ENCODE data around the gene PRDM4. TPM values are rescaled to one million over a fixed set of nuclear protein-coding genes. Genes with fewer than 3 reads are reported as not detected.

Gene PRDM4
- total and polyA plus RNA-seq, 2 of the 13 experiments (the other 11 are each of a cell fraction or from before 2014, with no cell fraction given): 9.9 to 15.3 TPM

DNA sequence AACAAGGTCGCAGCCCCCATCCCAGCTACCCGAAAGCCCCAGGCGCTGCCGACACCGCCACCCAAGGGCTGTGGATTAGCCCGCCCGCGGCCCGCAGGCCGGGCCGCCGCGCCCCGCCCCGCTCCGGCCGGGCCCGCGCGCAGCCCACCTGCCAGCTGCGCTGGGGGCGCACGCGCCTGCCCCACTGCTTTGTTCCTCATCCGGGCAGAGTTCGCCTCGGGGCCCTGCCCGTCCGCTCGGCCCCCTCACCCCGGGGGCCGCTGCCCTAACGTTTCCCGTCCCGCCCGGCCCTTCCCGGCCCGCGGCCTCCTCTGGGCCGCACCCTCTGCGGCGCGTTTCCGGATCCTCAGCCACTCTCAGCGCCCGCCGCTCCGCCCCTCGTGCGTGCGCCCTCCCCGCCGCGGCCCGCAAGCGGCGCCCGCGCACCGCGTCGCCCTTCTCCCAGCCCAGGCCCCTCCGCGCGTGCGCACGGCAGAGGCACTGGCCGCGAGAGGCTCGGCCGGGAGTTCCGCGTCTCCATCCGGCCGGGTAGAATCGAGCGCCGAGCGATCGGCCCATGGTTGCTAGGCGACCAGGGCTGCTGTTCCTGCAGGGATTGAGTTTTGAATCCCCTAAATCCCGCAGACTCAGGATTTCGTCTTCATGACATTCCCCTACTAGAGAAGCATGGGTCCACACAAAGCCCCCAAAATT lies at the start of gene PRDM4 (continued):
- TF ChIP-seq, protein P1, sequence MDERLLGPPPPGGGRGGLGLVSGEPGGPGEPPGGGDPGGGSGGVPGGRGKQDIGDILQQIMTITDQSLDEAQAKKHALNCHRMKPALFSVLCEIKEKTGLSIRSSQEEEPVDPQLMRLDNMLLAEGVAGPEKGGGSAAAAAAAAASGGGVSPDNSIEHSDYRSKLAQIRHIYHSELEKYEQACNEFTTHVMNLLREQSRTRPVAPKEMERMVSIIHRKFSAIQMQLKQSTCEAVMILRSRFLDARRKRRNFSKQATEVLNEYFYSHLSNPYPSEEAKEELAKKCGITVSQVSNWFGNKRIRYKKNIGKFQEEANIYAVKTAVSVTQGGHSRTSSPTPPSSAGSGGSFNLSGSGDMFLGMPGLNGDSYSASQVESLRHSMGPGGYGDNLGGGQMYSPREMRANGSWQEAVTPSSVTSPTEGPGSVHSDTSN (CRISPR knock-in tag; IDR thresholded peaks at IDR 0.05): no peak
- TF ChIP-seq ZNF792 (CRISPR knock-in tag; IDR thresholded peaks at IDR 0.05) (0 out of 2 replicates have a peak, but pooled peaks have one; percentile 15), ZNF138 (CRISPR knock-in tag; IDR thresholded peaks at IDR 0.05; ENCODE audit: low read depth) (no peak), SP1 (IDR thresholded peaks at IDR 0.05) (no peak), SP1 (CRISPR knock-in tag; IDR thresholded peaks at IDR 0.05) (peak; percentile 31; the same call in 1 of the 2 replicates), ATF7 (IDR thresholded peaks at IDR 0.05) (no peak), ATF7 (CRISPR knock-in tag; IDR thresholded peaks at IDR 0.05) (no peak), HOXA3 (CRISPR knock-in tag; IDR thresholded peaks at IDR 0.05) (peak; percentile 65), ZSCAN9 (CRISPR knock-in tag; IDR thresholded peaks at IDR 0.05; ENCODE audit: borderline replicate concordance) (peak; percentile 63; the same call in 1 of the 2 replicates), CREM (IDR thresholded peaks at IDR 0.05) (peak; percentile 42; the same call in 1 of the 2 replicates), CREM (CRISPR knock-in tag; IDR thresholded peaks at IDR 0.05) (no peak), ZNF33A (CRISPR knock-in tag; IDR thresholded peaks at IDR 0.05; ENCODE audit: borderline replicate concordance) (no peak), POLR2G (IDR thresholded peaks at IDR 0.05; ENCODE audit: low read depth, low read length) (peak; percentile 86), RFX3 (CRISPR knock-in tag; IDR thresholded peaks at IDR 0.05) (peak; percentile 91), HOXA5 (CRISPR knock-in tag; IDR thresholded peaks at IDR 0.05) (no peak), MLLT10 (CRISPR knock-in tag; IDR thresholded peaks at IDR 0.05) (no peak)
- TF ChIP-seq, protein P2, sequence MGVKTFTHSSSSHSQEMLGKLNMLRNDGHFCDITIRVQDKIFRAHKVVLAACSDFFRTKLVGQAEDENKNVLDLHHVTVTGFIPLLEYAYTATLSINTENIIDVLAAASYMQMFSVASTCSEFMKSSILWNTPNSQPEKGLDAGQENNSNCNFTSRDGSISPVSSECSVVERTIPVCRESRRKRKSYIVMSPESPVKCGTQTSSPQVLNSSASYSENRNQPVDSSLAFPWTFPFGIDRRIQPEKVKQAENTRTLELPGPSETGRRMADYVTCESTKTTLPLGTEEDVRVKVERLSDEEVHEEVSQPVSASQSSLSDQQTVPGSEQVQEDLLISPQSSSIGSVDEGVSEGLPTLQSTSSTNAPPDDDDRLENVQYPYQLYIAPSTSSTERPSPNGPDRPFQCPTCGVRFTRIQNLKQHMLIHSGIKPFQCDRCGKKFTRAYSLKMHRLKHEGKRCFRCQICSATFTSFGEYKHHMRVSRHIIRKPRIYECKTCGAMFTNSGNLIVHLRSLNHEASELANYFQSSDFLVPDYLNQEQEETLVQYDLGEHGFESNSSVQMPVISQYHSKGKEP (CRISPR knock-in tag; IDR thresholded peaks at IDR 0.05): no peak
- TF ChIP-seq, protein P3, sequence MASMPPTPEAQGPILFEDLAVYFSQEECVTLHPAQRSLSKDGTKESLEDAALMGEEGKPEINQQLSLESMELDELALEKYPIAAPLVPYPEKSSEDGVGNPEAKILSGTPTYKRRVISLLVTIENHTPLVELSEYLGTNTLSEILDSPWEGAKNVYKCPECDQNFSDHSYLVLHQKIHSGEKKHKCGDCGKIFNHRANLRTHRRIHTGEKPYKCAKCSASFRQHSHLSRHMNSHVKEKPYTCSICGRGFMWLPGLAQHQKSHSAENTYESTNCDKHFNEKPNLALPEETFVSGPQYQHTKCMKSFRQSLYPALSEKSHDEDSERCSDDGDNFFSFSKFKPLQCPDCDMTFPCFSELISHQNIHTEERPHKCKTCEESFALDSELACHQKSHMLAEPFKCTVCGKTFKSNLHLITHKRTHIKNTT (CRISPR knock-in tag; IDR thresholded peaks at IDR 0.05): no peak
- TF ChIP-seq, protein P4, sequence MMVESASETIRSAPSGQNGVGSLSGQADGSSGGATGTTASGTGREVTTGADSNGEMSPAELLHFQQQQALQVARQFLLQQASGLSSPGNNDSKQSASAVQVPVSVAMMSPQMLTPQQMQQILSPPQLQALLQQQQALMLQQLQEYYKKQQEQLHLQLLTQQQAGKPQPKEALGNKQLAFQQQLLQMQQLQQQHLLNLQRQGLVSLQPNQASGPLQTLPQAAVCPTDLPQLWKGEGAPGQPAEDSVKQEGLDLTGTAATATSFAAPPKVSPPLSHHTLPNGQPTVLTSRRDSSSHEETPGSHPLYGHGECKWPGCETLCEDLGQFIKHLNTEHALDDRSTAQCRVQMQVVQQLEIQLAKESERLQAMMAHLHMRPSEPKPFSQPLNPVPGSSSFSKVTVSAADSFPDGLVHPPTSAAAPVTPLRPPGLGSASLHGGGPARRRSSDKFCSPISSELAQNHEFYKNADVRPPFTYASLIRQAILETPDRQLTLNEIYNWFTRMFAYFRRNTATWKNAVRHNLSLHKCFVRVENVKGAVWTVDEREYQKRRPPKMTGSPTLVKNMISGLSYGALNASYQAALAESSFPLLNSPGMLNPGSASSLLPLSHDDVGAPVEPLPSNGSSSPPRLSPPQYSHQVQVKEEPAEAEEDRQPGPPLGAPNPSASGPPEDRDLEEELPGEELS (CRISPR knock-in tag; IDR thresholded peaks at IDR 0.05): no peak
- TF ChIP-seq, protein P5, sequence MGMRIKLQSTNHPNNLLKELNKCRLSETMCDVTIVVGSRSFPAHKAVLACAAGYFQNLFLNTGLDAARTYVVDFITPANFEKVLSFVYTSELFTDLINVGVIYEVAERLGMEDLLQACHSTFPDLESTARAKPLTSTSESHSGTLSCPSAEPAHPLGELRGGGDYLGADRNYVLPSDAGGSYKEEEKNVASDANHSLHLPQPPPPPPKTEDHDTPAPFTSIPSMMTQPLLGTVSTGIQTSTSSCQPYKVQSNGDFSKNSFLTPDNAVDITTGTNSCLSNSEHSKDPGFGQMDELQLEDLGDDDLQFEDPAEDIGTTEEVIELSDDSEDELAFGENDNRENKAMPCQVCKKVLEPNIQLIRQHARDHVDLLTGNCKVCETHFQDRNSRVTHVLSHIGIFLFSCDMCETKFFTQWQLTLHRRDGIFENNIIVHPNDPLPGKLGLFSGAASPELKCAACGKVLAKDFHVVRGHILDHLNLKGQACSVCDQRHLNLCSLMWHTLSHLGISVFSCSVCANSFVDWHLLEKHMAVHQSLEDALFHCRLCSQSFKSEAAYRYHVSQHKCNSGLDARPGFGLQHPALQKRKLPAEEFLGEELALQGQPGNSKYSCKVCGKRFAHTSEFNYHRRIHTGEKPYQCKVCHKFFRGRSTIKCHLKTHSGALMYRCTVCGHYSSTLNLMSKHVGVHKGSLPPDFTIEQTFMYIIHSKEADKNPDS (CRISPR knock-in tag; IDR thresholded peaks at IDR 0.05): no peak
- TF ChIP-seq, protein P6, sequence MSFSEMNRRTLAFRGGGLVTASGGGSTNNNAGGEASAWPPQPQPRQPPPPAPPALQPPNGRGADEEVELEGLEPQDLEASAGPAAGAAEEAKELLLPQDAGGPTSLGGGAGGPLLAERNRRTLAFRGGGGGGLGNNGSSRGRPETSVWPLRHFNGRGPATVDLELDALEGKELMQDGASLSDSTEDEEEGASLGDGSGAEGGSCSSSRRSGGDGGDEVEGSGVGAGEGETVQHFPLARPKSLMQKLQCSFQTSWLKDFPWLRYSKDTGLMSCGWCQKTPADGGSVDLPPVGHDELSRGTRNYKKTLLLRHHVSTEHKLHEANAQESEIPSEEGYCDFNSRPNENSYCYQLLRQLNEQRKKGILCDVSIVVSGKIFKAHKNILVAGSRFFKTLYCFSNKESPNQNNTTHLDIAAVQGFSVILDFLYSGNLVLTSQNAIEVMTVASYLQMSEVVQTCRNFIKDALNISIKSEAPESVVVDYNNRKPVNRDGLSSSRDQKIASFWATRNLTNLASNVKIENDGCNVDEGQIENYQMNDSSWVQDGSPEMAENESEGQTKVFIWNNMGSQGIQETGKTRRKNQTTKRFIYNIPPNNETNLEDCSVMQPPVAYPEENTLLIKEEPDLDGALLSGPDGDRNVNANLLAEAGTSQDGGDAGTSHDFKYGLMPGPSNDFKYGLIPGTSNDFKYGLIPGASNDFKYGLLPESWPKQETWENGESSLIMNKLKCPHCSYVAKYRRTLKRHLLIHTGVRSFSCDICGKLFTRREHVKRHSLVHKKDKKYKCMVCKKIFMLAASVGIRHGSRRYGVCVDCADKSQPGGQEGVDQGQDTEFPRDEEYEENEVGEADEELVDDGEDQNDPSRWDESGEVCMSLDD (CRISPR knock-in tag; IDR thresholded peaks at IDR 0.05; ENCODE audit: borderline replicate concordance): no peak
